ENCODE measurements around the gene MAP3K20.
"Not testable (repeated sequence)": the region's sequence is repeated elsewhere in the genome, so short reads cannot be mapped to it uniquely, and the experiment has no call there.

The MAP3K20 gene

GRCh38 chr2:173145454-173145853 is 69.8 kb downstream of the MAP3K20 start:
- H3K27me3 Mint-ChIP-seq = peaks cover 9% of the 10 kb centered on the region
- H3K27ac Mint-ChIP-seq = no peak overlapping the region
- H3K36me3 Mint-ChIP-seq = peaks cover 4% of the 10 kb centered on the region

DNA sequence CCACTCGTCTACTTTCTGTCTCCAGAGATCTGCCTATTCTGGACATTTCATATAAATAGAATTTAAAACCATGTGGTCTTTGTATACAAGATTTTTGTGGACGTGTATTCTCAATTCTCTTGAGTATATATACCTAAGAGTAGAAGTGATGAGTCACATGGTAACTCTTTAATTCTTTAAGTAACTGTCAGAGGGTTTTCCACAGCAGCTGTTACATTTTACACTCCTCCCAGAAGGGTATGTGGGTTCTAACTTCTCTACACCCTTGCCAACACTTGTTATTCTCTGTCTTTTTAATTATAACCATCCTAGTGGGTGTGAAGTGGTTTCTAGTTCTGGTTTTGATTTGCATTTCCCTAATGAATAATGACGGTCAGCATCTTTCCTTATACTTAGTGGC is 70.9 kb downstream of the MAP3K20 start:
- peaks cover under 1% of the 10 kb centered on the region for H3K9me3 Mint-ChIP-seq (ENCODE audit: low read depth)
- H3K27ac Mint-ChIP-seq = no peak overlapping the region
- peaks cover 12% of the 10 kb centered on the region for H3K4me1 Mint-ChIP-seq (ENCODE audit: low read depth)
- no peak overlapping the region for H3K4me3 Mint-ChIP-seq
- H3K27me3 Mint-ChIP-seq = peaks cover 3% of the 10 kb centered on the region
- H3K36me3 Mint-ChIP-seq = no peaks in the 10 kb centered on the region

More at GRCh38 chr2:173145454-173145853, 69.8 kb downstream of the MAP3K20 start:
- H3K9me3 Mint-ChIP-seq (ENCODE audit: low read depth) = peaks cover 6% of the 10 kb centered on the region
- no peak overlapping the region for H3K4me3 Mint-ChIP-seq
- peaks cover 9% of the 10 kb centered on the region for H3K4me1 Mint-ChIP-seq (ENCODE audit: low read depth)

DNA sequence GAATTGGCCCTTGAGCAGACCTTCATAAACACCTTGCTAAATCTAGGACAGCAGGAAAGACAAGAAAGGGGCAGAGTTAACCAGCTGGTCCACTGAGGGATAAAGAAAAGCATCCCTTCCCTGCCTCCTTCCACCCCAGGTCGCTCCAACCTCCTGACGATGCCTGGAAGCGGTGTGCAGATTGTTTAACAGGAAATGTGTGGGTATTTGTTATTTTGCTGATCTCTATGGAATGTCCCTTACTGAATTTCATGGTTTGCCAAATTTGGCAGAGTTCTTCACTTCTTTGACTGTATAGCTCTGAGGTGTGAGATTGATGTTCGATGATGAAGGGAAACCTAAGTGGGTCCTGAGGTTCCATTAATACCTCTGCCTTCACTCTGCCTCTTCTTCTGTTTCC is 72.9 kb downstream of the MAP3K20 start:
- no peak overlapping the region for H3K4me3 Mint-ChIP-seq
- no peak overlapping the region for H3K27ac Mint-ChIP-seq
- no peaks in the 10 kb centered on the region for H3K36me3 Mint-ChIP-seq
- peaks cover 17% of the 10 kb centered on the region for H3K4me1 Mint-ChIP-seq (ENCODE audit: low read depth)
- H3K27me3 Mint-ChIP-seq = no peaks in the 10 kb centered on the region
- H3K9me3 Mint-ChIP-seq (ENCODE audit: low read depth) = no peaks in the 10 kb centered on the region

DNA sequence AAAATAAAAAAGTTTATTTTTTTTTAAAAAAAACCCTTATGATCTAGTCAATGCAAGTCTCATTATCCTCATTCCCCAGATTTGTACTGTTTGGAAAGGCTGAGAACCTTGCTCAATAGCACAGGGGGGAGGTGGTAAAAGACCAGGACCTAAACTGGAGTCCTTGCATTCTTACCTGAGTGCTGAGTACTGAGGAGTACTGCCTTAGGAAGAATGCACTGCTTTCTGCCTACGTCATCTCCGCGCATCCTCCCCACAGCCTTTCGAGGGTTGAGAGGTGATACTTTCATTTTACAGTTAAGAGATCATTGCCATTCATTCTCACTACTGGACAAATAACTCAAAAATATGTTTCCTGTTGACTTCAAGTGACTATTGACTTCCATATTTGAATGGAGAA is 73.8 kb downstream of the MAP3K20 start:
- Mint-ChIP-seq H3K4me3 (no peak overlapping the region), H3K27ac (peak overlapping the region; percentile 23), H3K27me3 (no peaks in the 10 kb centered on the region)

DNA sequence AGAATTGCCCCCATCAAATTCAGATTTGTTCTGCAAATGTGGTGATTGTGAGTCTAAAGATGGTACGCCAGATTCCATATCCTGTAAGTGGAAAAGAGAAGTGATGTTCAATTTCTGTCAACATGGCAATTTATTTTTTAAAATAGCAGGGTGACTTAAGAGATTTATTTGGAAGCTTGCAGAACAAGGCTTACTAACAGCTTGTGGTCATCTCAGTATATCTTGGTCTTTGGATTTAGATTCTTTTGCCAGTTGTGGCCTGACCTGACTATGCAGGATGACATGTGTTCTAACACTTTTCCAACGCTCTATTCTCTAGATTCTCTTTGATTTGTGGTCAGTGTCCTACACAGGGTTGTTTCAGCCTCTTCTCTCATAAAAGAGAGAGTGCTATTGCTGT is 74.4 kb downstream of the MAP3K20 start:
- Mint-ChIP-seq H3K27me3 (peaks cover 2% of the 10 kb centered on the region), H3K36me3 (no peaks in the 10 kb centered on the region), H3K4me3 (no peak overlapping the region), H3K9me3 (ENCODE audit: low read depth) (no peaks in the 10 kb centered on the region), H3K27ac (peak overlapping the region; percentile 23), H3K4me1 (ENCODE audit: low read depth) (peaks cover 17% of the 10 kb centered on the region)

More for the DNA sequence above, 73.8 kb downstream of the MAP3K20 start:
- H3K36me3 Mint-ChIP-seq = no peaks in the 10 kb centered on the region
- H3K9me3 Mint-ChIP-seq (ENCODE audit: low read depth) = no peaks in the 10 kb centered on the region
- peaks cover 17% of the 10 kb centered on the region for H3K4me1 Mint-ChIP-seq (ENCODE audit: low read depth)

- no peak overlapping the region for H3K27ac Mint-ChIP-seq
- no peaks in the 10 kb centered on the region for H3K36me3 Mint-ChIP-seq
- H3K4me1 Mint-ChIP-seq (ENCODE audit: low read depth) = peaks cover 15% of the 10 kb centered on the region
- H3K4me3 Mint-ChIP-seq = no peak overlapping the region
- H3K9me3 Mint-ChIP-seq (ENCODE audit: low read depth) = no peaks in the 10 kb centered on the region
- peaks cover 2% of the 10 kb centered on the region for H3K27me3 Mint-ChIP-seq
These were observed 75.3 kb downstream of the MAP3K20 start for GRCh38 chr2:173150963-173151362.

DNA sequence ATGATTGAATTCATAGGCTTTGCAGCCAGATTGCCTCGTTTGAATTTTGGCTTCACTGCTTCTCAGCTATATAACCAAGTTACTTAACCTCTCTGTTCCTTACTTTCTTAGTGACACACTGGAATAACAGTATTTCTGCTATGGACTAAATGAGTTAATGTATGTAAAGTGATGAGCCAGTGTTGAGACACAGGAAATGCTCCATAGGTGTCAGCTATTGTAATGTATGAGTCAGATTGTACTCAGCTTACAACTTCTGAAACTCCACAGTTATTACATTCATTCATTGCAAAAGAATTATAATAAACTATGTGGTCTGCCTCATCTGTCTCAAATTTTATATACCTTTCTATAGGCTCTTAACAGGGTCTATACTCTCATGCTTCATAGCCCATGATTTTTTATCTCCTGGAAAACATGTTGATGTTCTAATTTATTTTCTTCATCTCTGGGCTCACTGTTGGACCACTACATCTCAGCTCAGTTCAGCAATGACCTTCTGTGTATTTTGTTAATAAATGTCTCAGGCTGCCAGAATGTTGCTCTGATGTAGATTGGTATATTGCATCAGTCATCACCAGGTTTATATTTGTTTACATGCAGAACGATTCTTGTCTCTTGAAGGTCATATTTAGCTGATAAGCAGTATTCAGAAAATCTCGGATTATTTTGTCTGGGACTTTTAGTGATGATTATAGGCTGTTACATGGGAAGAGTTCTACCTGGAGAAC is 76.2 kb downstream of the MAP3K20 start:
- H3K9me3 Mint-ChIP-seq (ENCODE audit: low read depth) = no peaks in the 10 kb centered on the region
- H3K4me3 Mint-ChIP-seq = no peak overlapping the region
- H3K4me1 Mint-ChIP-seq (ENCODE audit: low read depth) = peaks cover 15% of the 10 kb centered on the region
- H3K27me3 Mint-ChIP-seq = peaks cover 2% of the 10 kb centered on the region
- no peak overlapping the region for H3K27ac Mint-ChIP-seq
- no peaks in the 10 kb centered on the region for H3K36me3 Mint-ChIP-seq

DNA sequence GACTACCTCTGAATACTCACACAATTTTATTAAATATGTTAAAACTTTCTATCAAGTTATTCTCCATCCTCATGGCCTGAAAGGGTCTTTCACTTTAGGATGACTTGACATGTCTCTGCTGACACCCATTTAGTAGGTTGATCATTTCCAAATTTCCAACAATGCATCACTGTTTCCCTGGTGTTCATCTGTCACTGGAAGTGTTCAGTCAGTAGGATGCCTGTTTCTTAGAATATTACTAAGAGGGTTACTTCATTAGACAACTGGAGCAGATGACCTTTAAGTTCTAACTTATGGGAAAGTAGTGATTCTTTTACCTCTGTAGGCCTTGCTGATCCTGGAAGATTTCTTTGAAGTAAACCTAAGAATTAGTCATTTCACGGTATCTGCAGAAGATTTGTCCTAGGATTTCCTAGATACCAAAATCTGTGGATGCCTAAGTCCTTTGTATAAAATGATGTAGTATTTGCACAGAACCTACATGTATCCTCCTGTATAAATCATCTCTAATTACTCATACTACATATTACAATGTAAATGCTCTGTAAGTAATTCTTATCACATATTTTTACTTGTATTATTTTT is 77.7 kb downstream of the MAP3K20 start:
- peaks cover 15% of the 10 kb centered on the region for H3K4me1 Mint-ChIP-seq (ENCODE audit: low read depth)
- H3K9me3 Mint-ChIP-seq (ENCODE audit: low read depth) = no peaks in the 10 kb centered on the region

GRCh38 chr2:173157676-173158293 is 82.1 kb downstream of the MAP3K20 start:
- Mint-ChIP-seq H3K4me1 (ENCODE audit: low read depth) (no peaks in the 10 kb centered on the region), H3K9me3 (ENCODE audit: low read depth) (no peaks in the 10 kb centered on the region), H3K27me3 (peaks cover 2% of the 10 kb centered on the region), H3K36me3 (no peaks in the 10 kb centered on the region), H3K4me3 (no peak overlapping the region), H3K27ac (peak overlapping the region; percentile 2)

More for the DNA sequence above, 77.7 kb downstream of the MAP3K20 start:
- Mint-ChIP-seq H3K27ac (no peak overlapping the region), H3K4me3 (no peak overlapping the region), H3K36me3 (no peaks in the 10 kb centered on the region), H3K27me3 (peaks cover 2% of the 10 kb centered on the region)

DNA sequence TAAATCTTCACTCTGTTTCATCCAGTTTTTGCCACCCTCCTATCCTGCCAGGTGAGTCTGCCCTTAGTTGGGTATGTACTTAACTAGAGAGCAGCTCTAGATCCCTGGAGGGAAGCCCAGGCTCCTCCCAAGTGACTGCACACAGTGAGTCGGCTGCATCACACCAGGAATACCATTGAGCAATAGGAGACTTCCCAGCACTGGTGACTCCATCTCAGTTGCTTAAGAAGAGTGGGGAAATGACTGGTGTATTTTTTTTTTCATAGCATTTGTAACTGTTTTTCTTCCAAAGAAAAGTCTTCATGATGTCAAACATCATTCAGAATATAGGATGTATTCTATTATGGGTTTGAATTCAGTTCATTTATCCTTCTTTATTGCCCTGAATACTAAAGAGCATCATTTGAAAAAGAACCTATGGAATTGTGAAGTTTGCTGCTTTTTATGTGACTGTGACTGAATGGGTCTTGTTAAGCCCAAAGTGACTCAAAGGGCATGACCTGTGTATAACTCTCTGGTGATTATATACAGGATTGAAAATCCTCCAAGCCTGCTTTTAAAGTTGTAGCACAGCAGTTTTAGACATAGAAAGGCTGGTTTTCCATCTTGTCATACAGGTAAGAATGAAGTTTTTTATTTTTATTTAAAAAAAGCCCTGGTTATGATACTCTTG is 84.3 kb downstream of the MAP3K20 start:
- Mint-ChIP-seq H3K27ac (no peak overlapping the region), H3K9me3 (ENCODE audit: low read depth) (no peaks in the 10 kb centered on the region), H3K4me1 (ENCODE audit: low read depth) (no peaks in the 10 kb centered on the region), H3K36me3 (no peaks in the 10 kb centered on the region), H3K4me3 (no peak overlapping the region), H3K27me3 (peaks cover 5% of the 10 kb centered on the region)

- no peak overlapping the region for H3K27ac Mint-ChIP-seq
- no peaks in the 10 kb centered on the region for H3K9me3 Mint-ChIP-seq (ENCODE audit: low read depth)
- peaks cover 5% of the 10 kb centered on the region for H3K27me3 Mint-ChIP-seq
- H3K4me1 Mint-ChIP-seq (ENCODE audit: low read depth) = no peaks in the 10 kb centered on the region
- no peak overlapping the region for H3K4me3 Mint-ChIP-seq
- no peaks in the 10 kb centered on the region for H3K36me3 Mint-ChIP-seq
These were observed 85.0 kb downstream of the MAP3K20 start for GRCh38 chr2:173160618-173161017.

- Mint-ChIP-seq H3K9me3 (ENCODE audit: low read depth) (no peaks in the 10 kb centered on the region), H3K4me1 (ENCODE audit: low read depth) (no peaks in the 10 kb centered on the region), H3K36me3 (no peaks in the 10 kb centered on the region), H3K27me3 (peaks cover 5% of the 10 kb centered on the region), H3K27ac (no peak overlapping the region), H3K4me3 (no peak overlapping the region)
These were observed 85.4 kb downstream of the MAP3K20 start for GRCh38 chr2:173161040-173161439.

DNA sequence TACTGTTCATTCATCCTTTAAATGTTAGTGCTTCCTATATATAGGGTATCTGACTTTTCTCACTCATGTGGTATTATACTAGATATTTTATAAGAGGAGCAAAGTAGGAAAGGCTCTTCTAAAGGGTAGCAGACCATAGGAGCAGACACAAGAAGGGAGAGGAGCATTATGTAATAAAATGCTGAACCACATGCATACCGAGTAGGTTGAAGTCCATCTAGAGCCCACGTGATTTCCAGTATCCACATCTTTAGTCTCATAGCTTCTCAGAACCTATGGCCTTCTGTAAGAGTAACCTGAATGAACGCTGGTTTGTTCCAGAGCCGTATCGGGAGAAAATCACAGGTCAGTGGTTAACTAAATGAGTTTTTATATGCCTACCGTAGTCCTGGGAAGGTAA is 85.9 kb downstream of the MAP3K20 start:
- peaks cover 5% of the 10 kb centered on the region for H3K27me3 Mint-ChIP-seq
- no peaks in the 10 kb centered on the region for H3K9me3 Mint-ChIP-seq (ENCODE audit: low read depth)
- H3K4me3 Mint-ChIP-seq = no peak overlapping the region
- H3K36me3 Mint-ChIP-seq = no peaks in the 10 kb centered on the region
- no peaks in the 10 kb centered on the region for H3K4me1 Mint-ChIP-seq (ENCODE audit: low read depth)
- no peak overlapping the region for H3K27ac Mint-ChIP-seq

- not testable (repeated sequence) for H3K4me3 Mint-ChIP-seq
These were observed 87.7 kb downstream of the MAP3K20 start for GRCh38 chr2:173163357-173163756.

DNA sequence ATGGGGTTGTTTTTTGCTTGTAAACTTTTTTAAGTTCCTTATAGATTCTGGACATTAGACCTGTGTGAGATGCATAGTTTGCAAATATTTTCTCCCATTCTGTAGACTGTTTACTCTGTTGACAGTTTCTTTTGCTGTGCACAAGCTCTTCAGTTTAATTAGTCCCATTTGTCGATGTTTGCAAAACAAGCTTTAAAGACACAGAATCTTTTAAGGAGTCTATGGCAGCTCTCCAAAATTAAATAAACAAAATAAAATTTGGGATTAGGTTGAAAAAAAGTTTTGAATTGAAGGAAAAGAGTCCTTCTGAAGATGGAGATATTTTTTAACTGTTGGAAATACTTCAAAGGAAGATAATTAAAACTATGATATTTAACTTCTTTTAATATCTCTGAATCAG is 88.8 kb downstream of the MAP3K20 start:
- Mint-ChIP-seq H3K4me3 (no peak overlapping the region), H3K27ac (no peak overlapping the region), H3K9me3 (ENCODE audit: low read depth) (no peaks in the 10 kb centered on the region), H3K27me3 (peaks cover 5% of the 10 kb centered on the region), H3K36me3 (no peaks in the 10 kb centered on the region), H3K4me1 (ENCODE audit: low read depth) (no peaks in the 10 kb centered on the region)

More at GRCh38 chr2:173163357-173163756, 87.7 kb downstream of the MAP3K20 start:
- not testable (repeated sequence) for H3K9me3 Mint-ChIP-seq (ENCODE audit: low read depth); H3K4me1 Mint-ChIP-seq (ENCODE audit: low read depth); H3K36me3 Mint-ChIP-seq; H3K27ac Mint-ChIP-seq; H3K27me3 Mint-ChIP-seq
